ENCODE measurements around the gene GAD2. TPM values are rescaled to one million over a fixed set of nuclear protein-coding genes. Genes with fewer than 3 reads are reported as not detected.

GAD2 gene
- total RNA-seq, 2 donors from 2014 or later = 0.15 TPM; not detected in 1

DNA sequence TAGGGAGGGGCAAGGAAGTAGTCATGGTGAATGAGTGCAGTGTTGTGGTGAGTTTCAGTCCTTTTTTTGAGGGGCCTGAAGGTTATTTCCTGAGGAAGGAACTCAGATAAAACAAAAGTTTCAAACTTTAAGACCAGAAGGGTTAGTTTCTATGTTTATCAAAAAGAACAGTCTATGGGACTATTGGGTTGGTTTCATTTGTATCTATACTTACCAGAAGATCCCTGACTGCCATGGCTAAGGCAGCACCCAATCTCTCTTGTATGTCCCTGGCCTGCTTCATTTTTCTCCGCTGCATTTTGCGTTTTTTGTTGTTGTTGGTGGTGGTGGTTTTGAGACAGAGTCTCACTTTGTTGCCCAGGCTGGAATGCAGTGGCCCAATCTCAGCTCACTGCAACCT lies 19.3 kb upstream of the GAD2 start:
- no peaks in the 10 kb centered on the region for H3K27me3 ChIP-seq (ENCODE audit: control insufficient read depth, insufficient read depth, low read length, poor library complexity, severe bottlenecking)
- Mint-ChIP-seq H3K36me3 (ENCODE audit: low read depth) (peaks cover 26% of the 10 kb centered on the region), H3K9me3 (no peaks in the 10 kb centered on the region), H3K4me3 (no peak overlapping the region), H3K27ac (no peak overlapping the region), H3K27me3 (ENCODE audit: insufficient read depth) (no peaks in the 10 kb centered on the region), H3K4me1 (no peaks in the 10 kb centered on the region)
- TF ChIP-seq, protein P1, sequence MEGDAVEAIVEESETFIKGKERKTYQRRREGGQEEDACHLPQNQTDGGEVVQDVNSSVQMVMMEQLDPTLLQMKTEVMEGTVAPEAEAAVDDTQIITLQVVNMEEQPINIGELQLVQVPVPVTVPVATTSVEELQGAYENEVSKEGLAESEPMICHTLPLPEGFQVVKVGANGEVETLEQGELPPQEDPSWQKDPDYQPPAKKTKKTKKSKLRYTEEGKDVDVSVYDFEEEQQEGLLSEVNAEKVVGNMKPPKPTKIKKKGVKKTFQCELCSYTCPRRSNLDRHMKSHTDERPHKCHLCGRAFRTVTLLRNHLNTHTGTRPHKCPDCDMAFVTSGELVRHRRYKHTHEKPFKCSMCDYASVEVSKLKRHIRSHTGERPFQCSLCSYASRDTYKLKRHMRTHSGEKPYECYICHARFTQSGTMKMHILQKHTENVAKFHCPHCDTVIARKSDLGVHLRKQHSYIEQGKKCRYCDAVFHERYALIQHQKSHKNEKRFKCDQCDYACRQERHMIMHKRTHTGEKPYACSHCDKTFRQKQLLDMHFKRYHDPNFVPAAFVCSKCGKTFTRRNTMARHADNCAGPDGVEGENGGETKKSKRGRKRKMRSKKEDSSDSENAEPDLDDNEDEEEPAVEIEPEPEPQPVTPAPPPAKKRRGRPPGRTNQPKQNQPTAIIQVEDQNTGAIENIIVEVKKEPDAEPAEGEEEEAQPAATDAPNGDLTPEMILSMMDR (conservative IDR thresholded peaks at IDR 0.05) = no peak
- peaks cover 7% of the 10 kb centered on the region for H3K36me3 ChIP-seq (ENCODE audit: control insufficient read depth, insufficient read depth, low read length)
- no peaks in the 10 kb centered on the region for H3K9me3 ChIP-seq (ENCODE audit: control insufficient read depth, low read length)
- H3K9ac ChIP-seq (ENCODE audit: extremely low read depth, low read length, poor library complexity, severe bottlenecking) = no peak overlapping the region
- 88% methylated on average over 2 of the region's 2 CpGs; no CpG with 5 or more reads in 1 of the 2 experiments for WGBS, 2 experiments (ENCODE audit: insufficient coverage in 1 of 2, insufficient read length in 1 of 2)
- DNase-seq = no peak
- no peak overlapping the region for H3K4me3 ChIP-seq (ENCODE audit: low read length)
- H3K4me1 ChIP-seq (ENCODE audit: control insufficient read depth, insufficient read depth, low read length) = no peaks in the 10 kb centered on the region
- H3K27ac ChIP-seq (ENCODE audit: low read depth, low read length) = no peak overlapping the region

DNA sequence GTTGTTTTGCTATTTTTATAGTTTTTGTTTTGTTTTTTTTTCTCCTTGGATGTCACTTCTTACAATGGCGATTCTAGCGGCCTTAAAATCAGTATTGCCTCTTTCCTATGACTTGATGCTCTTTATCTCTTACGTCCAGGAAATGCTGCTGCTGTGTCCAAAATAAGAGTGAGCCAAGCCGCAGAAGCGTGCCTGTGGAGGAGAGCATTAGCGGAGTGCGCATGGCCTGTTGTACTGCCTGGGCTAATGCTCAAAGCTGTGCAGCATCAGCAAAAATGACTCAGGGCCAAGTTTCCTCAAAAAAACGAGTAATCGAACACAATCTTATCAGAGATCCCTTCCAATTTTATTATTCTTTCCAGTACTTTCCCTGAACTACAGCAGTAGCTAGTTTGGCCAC lies 18.5 kb upstream of the GAD2 start:
- Histone ChIP-seq H3K27me3 (ENCODE audit: control insufficient read depth, insufficient read depth, low read length, poor library complexity, severe bottlenecking) (no peaks in the 10 kb centered on the region), H3K9me3 (ENCODE audit: control insufficient read depth, low read length) (no peaks in the 10 kb centered on the region), H3K9ac (ENCODE audit: extremely low read depth, low read length, poor library complexity, severe bottlenecking) (no peak overlapping the region), H3K4me1 (ENCODE audit: control insufficient read depth, insufficient read depth, low read length) (no peaks in the 10 kb centered on the region), H3K36me3 (ENCODE audit: control insufficient read depth, insufficient read depth, low read length) (peaks cover 7% of the 10 kb centered on the region), H3K27ac (ENCODE audit: low read depth, low read length) (no peak overlapping the region), H3K4me3 (ENCODE audit: low read length) (no peak overlapping the region)
- TF ChIP-seq, protein P1 (conservative IDR thresholded peaks at IDR 0.05) = no peak
- Mint-ChIP-seq H3K4me1 (no peaks in the 10 kb centered on the region), H3K9me3 (no peaks in the 10 kb centered on the region), H3K4me3 (no peak overlapping the region), H3K27ac (no peak overlapping the region), H3K36me3 (ENCODE audit: low read depth) (peaks cover 24% of the 10 kb centered on the region), H3K27me3 (ENCODE audit: insufficient read depth) (no peaks in the 10 kb centered on the region)
- 93 to 98% methylated on average over 9 of the region's 9 CpGs for WGBS, 2 experiments (ENCODE audit: insufficient coverage in 1 of 2, insufficient read length in 1 of 2)
- no peak for DNase-seq

DNA sequence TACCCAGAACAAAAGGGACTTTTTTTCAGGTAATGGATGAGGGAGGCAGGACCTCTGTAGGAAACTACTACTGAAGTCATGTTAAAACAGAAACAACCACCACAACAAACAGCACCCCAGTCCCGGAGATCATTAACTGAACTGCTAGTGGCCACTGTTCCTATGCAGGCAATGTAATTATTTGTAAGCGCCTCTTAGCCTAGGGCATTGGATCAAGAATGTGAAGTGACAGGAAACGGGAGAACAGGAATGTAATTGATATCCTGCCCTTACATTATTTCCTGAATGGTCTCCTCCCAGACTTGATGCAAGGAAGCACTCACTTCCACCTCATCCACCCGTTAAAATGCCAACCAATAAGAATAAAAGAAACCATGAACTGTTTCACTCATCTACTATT lies 16.7 kb upstream of the GAD2 start:
- Mint-ChIP-seq H3K27me3 (ENCODE audit: insufficient read depth) (no peaks in the 10 kb centered on the region), H3K4me1 (no peaks in the 10 kb centered on the region), H3K9me3 (no peaks in the 10 kb centered on the region), H3K36me3 (ENCODE audit: low read depth) (peaks cover 21% of the 10 kb centered on the region), H3K27ac (no peak overlapping the region), H3K4me3 (no peak overlapping the region)
- TF ChIP-seq, protein P1 (conservative IDR thresholded peaks at IDR 0.05) = no peak
- H3K4me1 ChIP-seq (ENCODE audit: control insufficient read depth, insufficient read depth, low read length) = no peaks in the 10 kb centered on the region
- H3K9me3 ChIP-seq (ENCODE audit: control insufficient read depth, low read length) = no peaks in the 10 kb centered on the region
- no peak overlapping the region for H3K4me3 ChIP-seq (ENCODE audit: low read length)
- no peak overlapping the region for H3K27ac ChIP-seq (ENCODE audit: low read depth, low read length)
- peaks cover 7% of the 10 kb centered on the region for H3K36me3 ChIP-seq (ENCODE audit: control insufficient read depth, insufficient read depth, low read length)
- no peak for DNase-seq
- H3K27me3 ChIP-seq (ENCODE audit: control insufficient read depth, insufficient read depth, low read length, poor library complexity, severe bottlenecking) = no peaks in the 10 kb centered on the region
- H3K9ac ChIP-seq (ENCODE audit: extremely low read depth, low read length, poor library complexity, severe bottlenecking) = no peak overlapping the region
- 73 to 90% methylated on average over 3 to 4 of the region's 4 CpGs for WGBS, 2 experiments (ENCODE audit: insufficient coverage in 1 of 2, insufficient read length in 1 of 2)

Measured in endodermal cell (in vitro differentiated cells).